Measurements from ENCODE around the gene ZFX.
"Not testable (repeated sequence)": the region's sequence is repeated elsewhere in the genome, so short reads cannot be mapped to it uniquely, and the experiment has no call there.

ZFX gene

GRCh38 chrX:24153178-24153795 is 3.8 kb downstream of the ZFX start:
- no peak for DNase-seq (ENCODE audit: low read depth)

DNA sequence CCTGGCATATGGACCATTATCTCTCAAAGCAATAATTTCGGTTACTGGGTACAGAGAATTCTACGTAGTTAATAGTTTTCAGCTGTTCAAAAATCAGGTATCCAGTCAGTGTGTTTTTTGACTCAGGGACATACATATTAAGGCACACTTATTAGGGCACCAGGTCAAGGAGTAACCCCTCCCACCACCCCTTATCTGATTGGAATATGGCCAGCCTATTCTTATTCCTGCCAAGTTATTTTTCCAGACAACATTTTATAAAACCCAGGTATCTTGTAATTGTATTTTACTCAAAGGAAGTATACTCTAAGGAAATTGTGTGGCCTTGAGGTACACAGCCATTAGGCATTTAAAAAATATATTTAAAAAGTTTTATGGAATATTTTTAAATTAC is 4.3 kb downstream of the ZFX start:
- DNase-seq (ENCODE audit: low read depth), result no peak

- DNase-seq (ENCODE audit: low read depth), result no peak
Measured at GRCh38 chrX:24154490-24155034, 5.0 kb downstream of the ZFX start.

- not testable (repeated sequence) for DNase-seq (ENCODE audit: low read depth)
Measured at GRCh38 chrX:24155747-24156146, 6.2 kb downstream of the ZFX start.

- no peak for DNase-seq (ENCODE audit: low read depth)
Measured at GRCh38 chrX:24156177-24156576, 6.6 kb downstream of the ZFX start.

DNA sequence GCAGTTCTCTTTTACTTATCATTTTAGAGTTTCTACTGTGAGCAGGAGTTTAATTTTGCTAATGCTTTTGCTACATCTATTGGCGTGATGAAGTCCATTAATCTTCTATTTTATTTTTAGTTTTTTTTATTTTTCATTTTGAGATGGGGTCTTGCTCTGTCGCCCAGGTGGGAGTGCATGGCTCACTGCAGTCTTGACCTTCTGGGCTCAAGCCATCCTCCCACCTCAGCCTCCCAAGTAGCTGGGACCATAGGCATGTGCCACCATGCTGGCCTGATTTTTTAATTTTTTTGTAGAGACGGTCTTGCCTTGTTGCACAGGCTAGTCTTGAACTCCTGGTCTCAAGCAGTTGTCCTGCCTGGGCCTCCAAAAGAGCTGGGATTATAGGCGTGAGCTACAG is 9.4 kb downstream of the ZFX start:
- no peak for DNase-seq (ENCODE audit: low read depth)

GRCh38 chrX:24166078-24166477 is 16.5 kb downstream of the ZFX start:
- no peak for DNase-seq (ENCODE audit: low read depth)

GRCh38 chrX:24167719-24168472 is 18.4 kb downstream of the ZFX start:
- DNase-seq (ENCODE audit: low read depth), result no peak

GRCh38 chrX:24168807-24169206 is 19.3 kb downstream of the ZFX start:
- DNase-seq (ENCODE audit: low read depth), result no peak

GRCh38 chrX:24169211-24169610 is 19.7 kb downstream of the ZFX start:
- DNase-seq (ENCODE audit: low read depth), result no peak

GRCh38 chrX:24173115-24173847 is 23.8 kb downstream of the ZFX start:
- DNase-seq (ENCODE audit: low read depth), result no peak

DNA sequence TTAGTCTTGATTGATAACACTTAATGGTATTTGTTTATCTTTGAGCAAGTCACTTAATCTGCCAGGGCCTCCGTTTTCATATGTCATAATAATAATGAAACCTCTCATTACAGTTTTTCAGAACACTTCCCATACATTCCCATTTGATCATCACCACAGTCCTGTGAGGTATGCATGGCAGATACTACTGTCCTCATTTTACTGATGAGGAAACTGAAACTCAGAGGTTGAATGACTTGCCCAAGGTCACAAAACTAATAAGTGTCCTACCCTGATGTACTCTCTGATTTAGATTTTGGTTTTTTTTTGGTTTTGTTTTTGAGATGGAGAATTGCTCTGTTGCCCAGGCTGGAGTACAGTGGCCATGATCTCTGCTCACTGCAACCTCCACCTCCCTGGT is 25.7 kb downstream of the ZFX start:
- no peak for DNase-seq (ENCODE audit: low read depth)

GRCh38 chrX:24178441-24178840 is 28.9 kb downstream of the ZFX start:
- DNase-seq (ENCODE audit: low read depth), result no peak

DNA sequence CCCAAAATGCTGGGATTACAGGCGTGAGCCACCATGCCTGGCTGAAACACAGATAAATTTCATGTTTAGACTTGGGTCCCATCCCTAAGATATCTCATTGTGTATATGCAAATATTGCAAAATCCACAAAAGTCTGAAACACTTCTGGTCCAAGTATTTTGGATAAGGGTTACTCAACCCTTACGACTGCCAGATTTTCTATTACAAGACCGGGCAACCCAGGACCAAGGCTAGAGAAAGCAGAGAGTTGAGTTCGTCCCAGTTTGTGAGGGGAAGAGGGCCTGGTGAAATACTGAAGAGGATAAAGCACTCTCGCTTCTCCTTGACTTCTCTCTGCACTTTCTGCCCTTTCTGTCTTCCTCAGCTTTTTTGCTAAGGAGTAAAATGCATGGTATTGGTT is 34.5 kb downstream of the ZFX start:
- DNase-seq (ENCODE audit: low read depth), result no peak

DNA sequence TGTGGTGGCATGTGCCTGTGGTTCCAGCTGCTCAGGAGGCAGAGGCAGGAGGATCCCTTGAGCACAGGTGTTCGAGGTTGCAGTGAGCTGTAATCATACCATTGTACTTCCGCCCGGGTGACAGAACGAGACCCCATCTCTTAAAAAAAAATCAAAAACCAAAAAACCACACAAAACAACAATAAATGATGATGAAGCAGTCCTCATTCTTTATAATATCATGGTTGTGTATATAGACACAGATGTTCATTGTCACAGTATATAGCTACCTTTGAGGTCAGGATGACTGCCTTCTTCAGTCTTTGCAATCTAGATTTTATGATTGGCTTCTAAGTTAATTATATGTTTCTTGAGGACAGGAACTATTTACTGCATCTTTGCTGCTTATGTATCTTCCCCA is 37.0 kb downstream of the ZFX start:
- no peak for DNase-seq (ENCODE audit: low read depth)

DNA sequence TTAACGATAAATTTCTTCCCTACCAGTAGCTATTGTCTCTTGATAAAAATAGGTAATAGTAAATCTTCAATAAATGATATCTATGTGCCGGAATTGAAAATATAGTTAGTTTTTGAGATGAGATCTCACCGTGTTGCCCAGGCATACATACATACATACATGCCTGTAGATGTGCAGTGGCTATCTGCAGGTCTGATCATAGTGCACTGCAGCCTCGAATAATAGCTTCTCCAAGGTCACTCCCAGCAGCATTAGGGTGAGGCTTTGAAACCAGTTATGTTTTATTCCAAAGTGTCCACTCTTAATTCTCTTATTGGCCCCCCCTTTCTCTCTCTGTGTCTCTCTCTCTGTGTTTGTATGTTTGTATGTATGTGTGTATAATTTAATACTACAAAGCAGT is 37.5 kb downstream of the ZFX start:
- DNase-seq (ENCODE audit: low read depth), result no peak

- no peak for DNase-seq (ENCODE audit: low read depth)
Measured at GRCh38 chrX:24189490-24189889, 40.0 kb downstream of the ZFX start.

DNA sequence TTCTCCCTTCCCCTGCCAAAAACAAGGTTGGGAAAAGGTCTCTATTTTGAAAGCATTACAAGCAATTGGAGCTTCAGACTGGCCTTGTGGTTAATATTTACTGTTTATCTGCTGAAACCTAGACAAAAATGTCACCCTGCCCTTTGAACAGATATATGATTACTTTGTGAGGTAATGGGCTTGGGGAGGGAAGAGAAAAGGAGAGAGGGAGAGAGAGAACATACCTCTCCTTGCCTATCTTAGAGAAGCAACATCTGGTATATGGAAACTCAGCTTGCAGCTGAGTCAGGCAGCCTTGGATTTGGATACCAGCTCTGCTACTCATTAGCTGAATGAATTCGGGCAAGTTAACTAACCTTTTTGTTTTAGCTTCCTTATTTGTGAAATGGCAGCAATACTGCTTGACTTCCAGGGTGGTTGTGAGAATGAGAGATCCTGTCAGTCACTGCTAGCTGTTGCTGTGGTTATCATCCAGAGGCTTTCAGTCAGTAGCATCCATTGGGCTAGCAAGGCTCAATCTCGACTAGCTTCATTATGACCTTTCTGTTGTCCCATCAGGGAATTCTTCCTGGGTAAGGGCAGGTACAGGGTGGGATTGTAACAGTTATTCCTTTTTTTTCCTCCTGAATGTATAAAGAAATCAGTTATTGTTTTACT is 41.1 kb downstream of the ZFX start:
- peak; percentile 77 for DNase-seq (ENCODE audit: low read depth)

- no peak for DNase-seq (ENCODE audit: low read depth)
Measured at GRCh38 chrX:24196509-24196908, 47.0 kb downstream of the ZFX start.

DNA sequence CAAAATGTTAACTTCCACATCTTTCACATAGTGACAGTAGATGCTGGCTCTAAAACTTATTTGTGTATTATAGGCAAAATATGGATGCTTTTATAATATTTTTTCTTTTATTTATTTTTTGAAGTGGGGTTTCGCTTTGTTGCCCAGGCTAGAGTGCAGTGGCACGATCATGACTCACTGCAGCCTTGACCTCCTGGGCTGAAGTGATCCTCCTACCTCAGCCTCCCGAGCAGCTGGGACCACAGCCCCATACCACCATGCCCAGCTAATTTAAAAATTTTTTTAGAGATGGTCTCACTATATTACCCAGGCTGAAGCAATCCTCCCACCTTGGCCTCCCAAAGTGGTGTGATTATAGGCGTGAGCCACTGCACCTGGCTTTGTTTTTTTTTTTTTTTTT is 48.6 kb downstream of the ZFX start:
- no peak for DNase-seq (ENCODE audit: low read depth)

GRCh38 chrX:24200133-24200532 is 50.6 kb downstream of the ZFX start:
- no peak for DNase-seq (ENCODE audit: low read depth)

- no peak for DNase-seq (ENCODE audit: low read depth)
Measured at GRCh38 chrX:24201216-24201615, 51.7 kb downstream of the ZFX start.

Data from iris pigment epithelial cell (primary cell).